ENCODE measurements around the gene PIGZ. TPM values are rescaled to one million over a fixed set of nuclear protein-coding genes. Genes with fewer than 3 reads are reported as not detected.

PIGZ gene
- total RNA-seq, 1 experiment from 2014 or later, result 1.4 TPM

DNA sequence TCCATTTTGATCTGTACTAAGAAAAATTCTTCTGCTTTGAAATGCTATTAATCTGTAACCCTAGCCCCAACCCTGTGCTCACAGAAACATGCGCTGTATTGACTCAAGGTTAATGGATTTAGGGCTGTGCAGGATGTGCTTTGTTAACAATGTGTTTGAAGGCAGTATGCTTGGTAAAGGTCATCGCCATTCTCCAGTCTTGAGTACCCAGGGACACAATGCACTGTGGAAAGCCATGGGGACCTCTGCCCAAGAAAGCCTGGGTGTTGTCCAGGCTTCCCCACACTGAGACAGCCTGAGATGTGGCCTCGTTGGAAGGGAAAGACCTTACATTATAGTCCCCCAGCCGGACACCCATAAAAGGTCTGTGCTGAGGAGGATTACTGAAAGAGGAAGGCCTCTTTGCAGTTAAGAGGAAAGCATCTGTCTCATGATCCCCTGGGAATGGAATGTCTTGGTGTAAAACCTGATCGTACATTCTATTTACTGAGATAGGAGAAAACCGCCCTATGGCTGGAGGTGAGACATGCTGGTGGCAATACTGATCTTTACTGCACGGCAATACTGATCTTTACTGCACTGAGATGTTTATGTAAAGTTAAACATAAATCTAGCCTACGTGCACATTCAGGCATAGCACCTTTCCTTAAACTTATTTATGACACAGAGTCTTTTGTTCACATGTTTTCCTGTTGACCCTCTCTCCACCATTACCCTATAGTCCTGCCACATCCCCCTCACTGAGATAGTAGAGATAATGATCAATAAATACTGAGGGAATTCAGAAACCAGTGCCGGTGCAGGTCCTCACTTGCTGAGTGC is 6.3 kb downstream of the PIGZ start:
- ChIA-PET RAD21 (ENCODE audit: low non-redundant PET in 1 of 2, low total read pairs in 2 of 2, uncharacterized antibody in 2 of 2, unreplicated experiment in 2 of 2) (no interaction called here), CTCF (no interaction called here), POLR2A (no interaction called here)
- no peaks in the 10 kb centered on the region for H4K20me1 ChIP-seq (ENCODE audit: insufficient read depth)
- no peak overlapping the region for H3K9ac ChIP-seq (ENCODE audit: low read length)
- no peaks in the 10 kb centered on the region for H3K27me3 ChIP-seq (ENCODE audit: insufficient read depth, low read length)
- no peaks in the 10 kb centered on the region for H3K4me1 ChIP-seq (ENCODE audit: control insufficient read depth in 1 of 2, insufficient read depth in 2 of 2, low read length in 2 of 2)
- H3K27ac ChIP-seq (ENCODE audit: low read depth, low read length), result no peak overlapping the region
- intact Hi-C loops (cut with micrococcal nuclease), result no loop called here
- H3K4me2 ChIP-seq (ENCODE audit: low read length), result no peak overlapping the region
- ATAC-seq, result no peak
- no peaks in the 10 kb centered on the region for H3K9me2 ChIP-seq (ENCODE audit: insufficient read depth)
- DNase-seq (ENCODE audit: low read depth, low spot score), result no peak
- TF ChIP-seq, protein P1, sequence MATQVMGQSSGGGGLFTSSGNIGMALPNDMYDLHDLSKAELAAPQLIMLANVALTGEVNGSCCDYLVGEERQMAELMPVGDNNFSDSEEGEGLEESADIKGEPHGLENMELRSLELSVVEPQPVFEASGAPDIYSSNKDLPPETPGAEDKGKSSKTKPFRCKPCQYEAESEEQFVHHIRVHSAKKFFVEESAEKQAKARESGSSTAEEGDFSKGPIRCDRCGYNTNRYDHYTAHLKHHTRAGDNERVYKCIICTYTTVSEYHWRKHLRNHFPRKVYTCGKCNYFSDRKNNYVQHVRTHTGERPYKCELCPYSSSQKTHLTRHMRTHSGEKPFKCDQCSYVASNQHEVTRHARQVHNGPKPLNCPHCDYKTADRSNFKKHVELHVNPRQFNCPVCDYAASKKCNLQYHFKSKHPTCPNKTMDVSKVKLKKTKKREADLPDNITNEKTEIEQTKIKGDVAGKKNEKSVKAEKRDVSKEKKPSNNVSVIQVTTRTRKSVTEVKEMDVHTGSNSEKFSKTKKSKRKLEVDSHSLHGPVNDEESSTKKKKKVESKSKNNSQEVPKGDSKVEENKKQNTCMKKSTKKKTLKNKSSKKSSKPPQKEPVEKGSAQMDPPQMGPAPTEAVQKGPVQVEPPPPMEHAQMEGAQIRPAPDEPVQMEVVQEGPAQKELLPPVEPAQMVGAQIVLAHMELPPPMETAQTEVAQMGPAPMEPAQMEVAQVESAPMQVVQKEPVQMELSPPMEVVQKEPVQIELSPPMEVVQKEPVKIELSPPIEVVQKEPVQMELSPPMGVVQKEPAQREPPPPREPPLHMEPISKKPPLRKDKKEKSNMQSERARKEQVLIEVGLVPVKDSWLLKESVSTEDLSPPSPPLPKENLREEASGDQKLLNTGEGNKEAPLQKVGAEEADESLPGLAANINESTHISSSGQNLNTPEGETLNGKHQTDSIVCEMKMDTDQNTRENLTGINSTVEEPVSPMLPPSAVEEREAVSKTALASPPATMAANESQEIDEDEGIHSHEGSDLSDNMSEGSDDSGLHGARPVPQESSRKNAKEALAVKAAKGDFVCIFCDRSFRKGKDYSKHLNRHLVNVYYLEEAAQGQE (IDR thresholded peaks at IDR 0.05; ENCODE audit: low read depth), result no peak
- TF ChIP-seq EZH2phosphoT487 (IDR thresholded peaks at IDR 0.05; ENCODE audit: borderline replicate concordance) (no peak), SRF (IDR thresholded peaks at IDR 0.05; ENCODE audit: low read depth) (no peak), CBX3 (IDR thresholded peaks at IDR 0.05; ENCODE audit: low read depth) (no peak), CEBPB (IDR thresholded peaks at IDR 0.05; ENCODE audit: low read depth) (no peak)
- TF ChIP-seq, protein P2, sequence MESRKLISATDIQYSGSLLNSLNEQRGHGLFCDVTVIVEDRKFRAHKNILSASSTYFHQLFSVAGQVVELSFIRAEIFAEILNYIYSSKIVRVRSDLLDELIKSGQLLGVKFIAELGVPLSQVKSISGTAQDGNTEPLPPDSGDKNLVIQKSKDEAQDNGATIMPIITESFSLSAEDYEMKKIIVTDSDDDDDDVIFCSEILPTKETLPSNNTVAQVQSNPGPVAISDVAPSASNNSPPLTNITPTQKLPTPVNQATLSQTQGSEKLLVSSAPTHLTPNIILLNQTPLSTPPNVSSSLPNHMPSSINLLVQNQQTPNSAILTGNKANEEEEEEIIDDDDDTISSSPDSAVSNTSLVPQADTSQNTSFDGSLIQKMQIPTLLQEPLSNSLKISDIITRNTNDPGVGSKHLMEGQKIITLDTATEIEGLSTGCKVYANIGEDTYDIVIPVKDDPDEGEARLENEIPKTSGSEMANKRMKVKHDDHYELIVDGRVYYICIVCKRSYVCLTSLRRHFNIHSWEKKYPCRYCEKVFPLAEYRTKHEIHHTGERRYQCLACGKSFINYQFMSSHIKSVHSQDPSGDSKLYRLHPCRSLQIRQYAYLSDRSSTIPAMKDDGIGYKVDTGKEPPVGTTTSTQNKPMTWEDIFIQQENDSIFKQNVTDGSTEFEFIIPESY (IDR thresholded peaks at IDR 0.05; ENCODE audit: extremely low read depth, insufficient replicate concordance, low read length), result no peak
- TF ChIP-seq, protein P3, sequence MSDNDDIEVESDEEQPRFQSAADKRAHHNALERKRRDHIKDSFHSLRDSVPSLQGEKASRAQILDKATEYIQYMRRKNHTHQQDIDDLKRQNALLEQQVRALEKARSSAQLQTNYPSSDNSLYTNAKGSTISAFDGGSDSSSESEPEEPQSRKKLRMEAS (IDR thresholded peaks at IDR 0.05), result no peak
- H3K9me3 ChIP-seq (ENCODE audit: control insufficient read depth in 1 of 2, insufficient read depth in 1 of 2, low read depth in 1 of 2, low read length in 2 of 2), result no peaks in the 10 kb centered on the region
- BruUV-seq (replicated peaks), result no TSS peak
- H3K4me3 ChIP-seq (replicated peaks in 1 of 2; ENCODE audit: low read depth in 1 of 2, low read length in 2 of 2), result no peak overlapping the region
- no peaks in the 10 kb centered on the region for H3K79me2 ChIP-seq (ENCODE audit: insufficient read depth, low read length)
- H3K36me3 ChIP-seq (ENCODE audit: control insufficient read depth in 1 of 2, insufficient read depth in 2 of 2, low read length in 2 of 2), result no peaks in the 10 kb centered on the region
- no peak overlapping the region for H2AFZ ChIP-seq (ENCODE audit: low read depth, low read length, poor library complexity, severe bottlenecking)

All from HCT116 (cell line).